NCI-H69 (cell line): ENCODE results near the gene IFT57.
"Not testable (repeated sequence)": the region's sequence is repeated elsewhere in the genome, so short reads cannot be mapped to it uniquely, and the experiment has no call there.

Source experiments
- DNase-seq: peaks from one replicate; lab custom pipeline; 2025; lab: John Stamatoyannopoulos, UW

IFT57 gene

GRCh38 chr3:108221911-108222852 is at the start of gene IFT57:
TSS of gene IFT57 (minus strand) at chr3:108222424. CDS start at chr3:108222322, 102 bp downstream.
- peak; percentile 98 for DNase-seq

- DNase-seq: no peak
Measured at GRCh38 chr3:108271626-108272025, 49.4 kb upstream of the IFT57 start.

GRCh38 chr3:108268235-108268634 is 46.0 kb upstream of the IFT57 start:
- DNase-seq: not testable (repeated sequence)

- not testable (repeated sequence) for DNase-seq
Measured at GRCh38 chr3:108264534-108265298, 42.5 kb upstream of the IFT57 start.

- DNase-seq: no peak
Measured at GRCh38 chr3:108255131-108255530, 32.9 kb upstream of the IFT57 start.

GRCh38 chr3:108251844-108252243 is 29.6 kb upstream of the IFT57 start:
- no peak for DNase-seq

GRCh38 chr3:108251265-108251664 is 29.0 kb upstream of the IFT57 start:
- no peak for DNase-seq

GRCh38 chr3:108250626-108251025 is 28.4 kb upstream of the IFT57 start:
- no peak for DNase-seq

GRCh38 chr3:108243243-108243642 is 21.0 kb upstream of the IFT57 start:
- no peak for DNase-seq

- no peak for DNase-seq
Measured at GRCh38 chr3:108242776-108243175, 20.6 kb upstream of the IFT57 start.

- DNase-seq: no peak
Measured at GRCh38 chr3:108241721-108242120, 19.5 kb upstream of the IFT57 start.

GRCh38 chr3:108241146-108241545 is 18.9 kb upstream of the IFT57 start:
- DNase-seq: no peak

- no peak for DNase-seq
Measured at GRCh38 chr3:108239082-108239481, 16.9 kb upstream of the IFT57 start.

- peak; percentile 23 for DNase-seq
Measured at GRCh38 chr3:108235290-108235689, 13.1 kb upstream of the IFT57 start.

GRCh38 chr3:108234387-108234957 is 12.2 kb upstream of the IFT57 start:
- DNase-seq: peak; percentile 91

- peak; percentile 7 for DNase-seq
Measured at GRCh38 chr3:108228286-108228685, 6.1 kb upstream of the IFT57 start.

- DNase-seq: no peak
Measured at GRCh38 chr3:108227131-108227530, 4.9 kb upstream of the IFT57 start.

GRCh38 chr3:108225221-108225620 is 3.0 kb upstream of the IFT57 start:
- peak; percentile 21 for DNase-seq

GRCh38 chr3:108223928-108224327 is 1.7 kb upstream of the IFT57 start:
- peak; percentile 9 for DNase-seq

- peak; percentile 60 for DNase-seq
Measured at GRCh38 chr3:108222853-108223565, 785 bp upstream of the IFT57 start.

GRCh38 chr3:108221393-108221792 is 831 bp downstream of the IFT57 start:
- DNase-seq: peak; percentile 27

GRCh38 chr3:108219336-108219735 is 2.9 kb downstream of the IFT57 start:
- no peak for DNase-seq
